Stimulated activated CD8-positive, alpha-beta memory T cell treated with anti-CD3 and anti-CD28 coated beads, Interleukin-15, amount 100 ng/mL, for 4 hours (primary cell): ENCODE data around the gene LYPD4.
A peak's percentile ranks its signal among the peaks of the same experiment; 100 is the strongest.
"Not testable (repeated sequence)": the region's sequence is repeated elsewhere in the genome, so short reads cannot be mapped to it uniquely, and the experiment has no call there.

Source experiments
- DNase-seq, 2 donors: peaks; one replicate each; pipeline ENCODE4 v3.0.0-alpha.2; 2020; ENCODE audit warnings: low read depth in 2 of 2

The LYPD4 gene

GRCh38 chr19:41844601-41845000 lies at the start of gene LYPD4:
TSS of gene LYPD4 (minus strand) at chr19:41844683. CDS start at chr19:41839285, 5,398 bp downstream.
- DNase-seq = no peak

- DNase-seq = no peak
Observed at GRCh38 chr19:41893899-41894298, 49.4 kb upstream of the LYPD4 start.

GRCh38 chr19:41892173-41892902 lies 47.9 kb upstream of the LYPD4 start:
- no peak for DNase-seq

GRCh38 chr19:41890936-41891335 lies 46.5 kb upstream of the LYPD4 start:
- DNase-seq = no peak

- no peak for DNase-seq
Observed at GRCh38 chr19:41889896-41890295, 45.4 kb upstream of the LYPD4 start.

GRCh38 chr19:41888926-41889325 lies 44.4 kb upstream of the LYPD4 start:
- DNase-seq = no peak

- DNase-seq = peak; percentile 82 to 86
Observed at GRCh38 chr19:41887711-41888382, 43.4 kb upstream of the LYPD4 start.

GRCh38 chr19:41886761-41887710 lies 42.6 kb upstream of the LYPD4 start:
- DNase-seq = peak in 1 of 2 donors; percentile 50

GRCh38 chr19:41883821-41884733 lies 39.6 kb upstream of the LYPD4 start:
- DNase-seq = peak; percentile 75 to 78

- DNase-seq = no peak
Observed at GRCh38 chr19:41883463-41883820, 39.0 kb upstream of the LYPD4 start.

GRCh38 chr19:41882568-41883462 lies 38.3 kb upstream of the LYPD4 start, which contains the start of gene ARHGEF1:
TSS of gene ARHGEF1 (plus strand) at chr19:41883184. CDS start at chr19:41888083, 4,899 bp downstream.
- peak in 1 of 2 donors; percentile 36 for DNase-seq

GRCh38 chr19:41880329-41880708 lies 35.8 kb upstream of the LYPD4 start:
- no peak for DNase-seq

- no peak for DNase-seq
Observed at GRCh38 chr19:41879670-41880328, 35.3 kb upstream of the LYPD4 start.

GRCh38 chr19:41879080-41879479 lies 34.6 kb upstream of the LYPD4 start:
- no peak for DNase-seq

- DNase-seq = no peak
Observed at GRCh38 chr19:41877916-41878905, 33.7 kb upstream of the LYPD4 start.

- no peak for DNase-seq
Observed at GRCh38 chr19:41876847-41877832, 32.7 kb upstream of the LYPD4 start, which contains the start of gene CD79A. TSS of gene CD79A (plus strand) at chr19:41877279. CDS start at chr19:41877305, 26 bp downstream.

GRCh38 chr19:41875973-41876372 lies 31.5 kb upstream of the LYPD4 start:
- DNase-seq = not testable (repeated sequence)
